Liver (tissue), 9 donors: ENCODE data around the gene ATAD3A. TPM values are rescaled to one million over a fixed set of nuclear protein-coding genes. Genes with fewer than 3 reads are reported as not detected.

ENCODE experiments used
- DNase-seq: peaks from one replicate; pipeline ENCODE4 v3.0.0-alpha.2; 2017; ENCODE audit warnings: low spot score
- H3K27ac ChIP-seq, 2 donors: one replicate each; pipeline ENCODE4 v1.7.0; 2013; ENCODE audit warnings: inconsistent platforms in 2 of 2, low read length in 2 of 2, control low read depth in 1 of 2, low read depth in 1 of 2, mild to moderate bottlenecking in 1 of 2
- H3K27me3 ChIP-seq, 4 donors: one replicate each; pipeline versions ENCODE4 v1.6.1 to v1.7.0; 2013; ENCODE audit warnings: low read length in 3 of 4, inconsistent platforms in 1 of 4, mild to moderate bottlenecking in 1 of 4, moderate library complexity in 1 of 4; ENCODE audit not compliant: control insufficient read depth in 4 of 4, insufficient read depth in 4 of 4
- H3K36me3 ChIP-seq, 4 donors: one replicate each; pipeline versions ENCODE4 v1.6.1 to v1.7.0; 2013; ENCODE audit warnings: low read length in 3 of 4, mild to moderate bottlenecking in 3 of 4, low read depth in 1 of 4, moderate library complexity in 1 of 4; ENCODE audit not compliant: control insufficient read depth in 4 of 4, insufficient read depth in 3 of 4
- H3K4me1 ChIP-seq, 4 donors: one replicate each; pipeline versions ENCODE4 v1.6.1 to v1.7.0; 2013; ENCODE audit warnings: low read length in 3 of 4, mild to moderate bottlenecking in 3 of 4, moderate library complexity in 1 of 4; ENCODE audit not compliant: control insufficient read depth in 4 of 4, insufficient read depth in 4 of 4
- H3K4me3 ChIP-seq, 3 donors: one replicate each; pipeline versions ENCODE4 v1.6.1 to v1.7.0; 2013; ENCODE audit warnings: low read length in 3 of 3, control low read depth in 1 of 3, low read depth in 1 of 3, mild to moderate bottlenecking in 1 of 3
- H3K9ac ChIP-seq, 2 donors: one replicate each; pipeline ENCODE4 v1.7.0; 2013; ENCODE audit warnings: low read length in 2 of 2, mild to moderate bottlenecking in 2 of 2, moderate library complexity in 2 of 2, control low read depth in 1 of 2, low read depth in 1 of 2
- H3K9me3 ChIP-seq, 4 donors: one replicate each; pipeline versions ENCODE4 v1.6.1 to v1.7.0; 2013; ENCODE audit warnings: low read length in 3 of 4; ENCODE audit not compliant: control insufficient read depth in 4 of 4
- CTCF ChIP-seq: fragments of 150-350 bp; IDR thresholded peaks from 2 replicates; pipeline ENCODE4 v1.5.1; 2017; ENCODE audit warnings: improper control_type of control experiment, low read depth, low read length; ENCODE audit not compliant: missing input control
- EGR1 ChIP-seq, 2 donors: IDR thresholded peaks; 2 replicates each; pipeline ENCODE4 v1.6.1; 2016 to 2018; ENCODE audit warnings: antibody characterized with exemption in 2 of 2, low read depth in 2 of 2
- FOXA1 ChIP-seq: IDR thresholded peaks from 2 replicates; pipeline ENCODE4 v1.6.1; 2016; ENCODE audit warnings: antibody characterized with exemption
- FOXA2 ChIP-seq: IDR thresholded peaks from 2 replicates; pipeline ENCODE4 v1.6.1; 2016; ENCODE audit warnings: antibody characterized with exemption
- HNF4A ChIP-seq, 2 donors: conservative IDR thresholded peaks; 2 replicates each; pipeline ENCODE4 v1.6.1; 2016; ENCODE audit warnings: antibody characterized with exemption in 2 of 2, mild to moderate bottlenecking in 2 of 2
- HNF4G ChIP-seq: IDR thresholded peaks from 2 replicates; pipeline ENCODE4 v1.6.1; 2016; ENCODE audit warnings: antibody characterized with exemption
- JUND ChIP-seq, 2 donors: IDR thresholded peaks; 2 replicates each; pipeline ENCODE4 v1.6.1; 2016; ENCODE audit warnings: antibody characterized with exemption in 2 of 2
- MAX ChIP-seq: IDR thresholded peaks from 2 replicates; pipeline ENCODE4 v1.6.1; 2016; ENCODE audit warnings: antibody characterized with exemption
- NR2F2 ChIP-seq: IDR thresholded peaks from 2 replicates; pipeline ENCODE4 v1.6.1; 2016; ENCODE audit warnings: antibody characterized with exemption
- RAD21 ChIP-seq, 2 donors: IDR thresholded peaks; 2 replicates each; pipeline ENCODE4 v1.6.1; 2016; ENCODE audit warnings: antibody characterized with exemption in 2 of 2, mild to moderate bottlenecking in 2 of 2
- REST ChIP-seq: IDR thresholded peaks from 2 replicates; pipeline ENCODE4 v1.6.1; 2016; ENCODE audit warnings: antibody characterized with exemption, mild to moderate bottlenecking
- RXRA ChIP-seq, 2 donors: IDR thresholded peaks; 2 replicates each; pipeline ENCODE4 v1.6.1; 2017 to 2018; ENCODE audit warnings: antibody characterized with exemption in 2 of 2, mild to moderate bottlenecking in 1 of 2
- SP1 ChIP-seq: IDR thresholded peaks from 2 replicates; pipeline ENCODE4 v1.6.1; 2018; ENCODE audit warnings: antibody characterized with exemption, mild to moderate bottlenecking
- TAF1 ChIP-seq: conservative IDR thresholded peaks from 2 replicates; pipeline ENCODE4 v1.6.1; 2016; ENCODE audit warnings: antibody characterized with exemption, mild to moderate bottlenecking
- YY1 ChIP-seq: IDR thresholded peaks from 2 replicates; pipeline ENCODE4 v1.6.1; 2016; ENCODE audit warnings: antibody characterized with exemption, mild to moderate bottlenecking
- ZBTB33 ChIP-seq: IDR thresholded peaks from 2 replicates; pipeline ENCODE4 v1.6.1; 2016; ENCODE audit warnings: antibody characterized with exemption
- WGBS: extraction: QIAGEN DNeasy Blood & Tissue Kit; methylation state at CpG from one replicate; pipeline ENCODE4 v1.1.7; 2013; 5-methylcytosine and 5-hydroxymethylcytosine counted together
- polyA plus RNA-seq, 2 donors: library from polyadenylated mRNA; stranded (reverse) in 1 of 2; unstranded in 1 of 2; fragments of 200-250 nt in 1 of 2; fragments of >200 nt in 1 of 2; fragmentation: Nextera tagmentation in 1 of 2; extraction: Ambion mirVana in 1 of 2; gene quantifications; one replicate each; pipeline versions ENCODE4 v1.2.1 to v1.2.3, GENCODE V29; 2013 to 2015
- total RNA-seq, 2 donors: library from RNA; depleted of rRNA; stranded (reverse); fragments of >200 nt; gene quantifications; one replicate each; pipeline ENCODE4 v1.2.3, GENCODE V29; 2014
- donor health status: healthy.
- donor health status: healthy.
- donor health status: healthy.
- donor health status: healthy.
- donor health status: healthy.

ATAD3A gene
- total and polyA plus RNA-seq, 4 donors = 7.2 to 20.0 (median 15.8) TPM

- Histone ChIP-seq H3K27me3 (no peaks in the 10 kb centered on the region), H3K36me3 (peaks cover 0 to 17% (median 1%) of the 10 kb centered on the region in 4 donors), H3K9ac (no peak overlapping the region), H3K27ac (no peak overlapping the region), H3K9me3 (no peaks in the 10 kb centered on the region), H3K4me1 (peaks cover 0 to 12% (median 5%) of the 10 kb centered on the region in 4 donors), H3K4me3 (no peak overlapping the region)
- no peak for TF ChIP-seq SP1
- TF ChIP-seq NR2F2 = no peak
- TF ChIP-seq MAX = no peak
- no peak for TF ChIP-seq EGR1 (IDR thresholded peaks at IDR 0.05; ENCODE audit: low read depth in 2 of 2)
- TF ChIP-seq TAF1 = no peak
- no peak for TF ChIP-seq ZBTB33
- no peak for TF ChIP-seq CTCF
- TF ChIP-seq REST = no peak
- TF ChIP-seq HNF4G = no peak
- TF ChIP-seq RAD21 (IDR thresholded peaks at IDR 0.05) = no peak
- TF ChIP-seq JUND (IDR thresholded peaks at IDR 0.05) = no peak
- 94% methylated on average over 23 of the region's 23 CpGs for WGBS
- DNase-seq = no peak
These were observed 26.4 kb downstream of the ATAD3A start for GRCh38 chr1:1538334-1538733.

GRCh38 chr1:1538989-1539309 lies 27.0 kb downstream of the ATAD3A start:
- Histone ChIP-seq H3K27me3 (no peaks in the 10 kb centered on the region), H3K4me1 (peaks cover 0 to 13% (median 6%) of the 10 kb centered on the region in 4 donors), H3K4me3 (no peak overlapping the region), H3K27ac (no peak overlapping the region), H3K9ac (no peak overlapping the region), H3K9me3 (no peaks in the 10 kb centered on the region), H3K36me3 (peaks cover 0 to 17% (median 1%) of the 10 kb centered on the region in 4 donors)
- WGBS = 89% methylated on average over 18 of the region's 18 CpGs
- TF ChIP-seq TAF1 (no peak), SP1 (no peak), HNF4A (conservative IDR thresholded peaks at IDR 0.05) (no peak), JUND (IDR thresholded peaks at IDR 0.05) (no peak), HNF4G (no peak), FOXA1 (no peak), MAX (no peak), NR2F2 (no peak), YY1 (no peak), FOXA2 (no peak), RXRA (IDR thresholded peaks at IDR 0.05) (no peak)
- DNase-seq = no peak
